PC-3 (cell line): ENCODE results near the gene GLI3.

ENCODE experiments used
- EZH2 ChIP-seq: fragments of 300-600 bp; sonication (generic); IDR thresholded peaks from one replicate; pipeline ENCODE4 v1.6.1; 2017; ENCODE audit warnings: antibody characterized with exemption, mild to moderate bottlenecking, low read length; ENCODE audit not compliant: unreplicated experiment
- TF ChIP-seq, protein P1 (sequence below): fragments of 300-600 bp; sonication (generic); conservative IDR thresholded peaks from 2 replicates; pipeline ENCODE4 v1.5.1; 2017; ENCODE audit warnings: antibody characterized with exemption, low read depth, mild to moderate bottlenecking, low read length

DNA sequence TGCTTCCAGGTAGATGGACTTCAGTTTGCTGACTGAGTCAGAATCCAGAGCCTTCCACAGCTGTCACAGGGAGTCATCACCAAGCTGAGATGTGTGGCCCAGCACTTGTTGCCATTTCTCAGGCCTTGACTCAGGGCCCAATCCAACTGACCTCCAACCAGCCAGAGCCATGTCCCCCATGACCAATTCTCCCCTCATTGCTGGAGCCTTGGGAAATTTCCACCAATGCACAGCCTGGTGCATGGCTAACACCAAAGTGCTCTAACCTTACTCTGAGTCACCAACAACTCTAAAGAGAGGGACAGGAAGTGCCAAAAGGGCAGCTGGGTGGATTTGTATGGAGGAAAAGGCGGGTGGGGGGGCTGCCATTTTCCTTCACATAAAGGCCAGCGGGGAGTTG is 13.4 kb upstream of the GLI3 start:
- TF ChIP-seq, protein P1, sequence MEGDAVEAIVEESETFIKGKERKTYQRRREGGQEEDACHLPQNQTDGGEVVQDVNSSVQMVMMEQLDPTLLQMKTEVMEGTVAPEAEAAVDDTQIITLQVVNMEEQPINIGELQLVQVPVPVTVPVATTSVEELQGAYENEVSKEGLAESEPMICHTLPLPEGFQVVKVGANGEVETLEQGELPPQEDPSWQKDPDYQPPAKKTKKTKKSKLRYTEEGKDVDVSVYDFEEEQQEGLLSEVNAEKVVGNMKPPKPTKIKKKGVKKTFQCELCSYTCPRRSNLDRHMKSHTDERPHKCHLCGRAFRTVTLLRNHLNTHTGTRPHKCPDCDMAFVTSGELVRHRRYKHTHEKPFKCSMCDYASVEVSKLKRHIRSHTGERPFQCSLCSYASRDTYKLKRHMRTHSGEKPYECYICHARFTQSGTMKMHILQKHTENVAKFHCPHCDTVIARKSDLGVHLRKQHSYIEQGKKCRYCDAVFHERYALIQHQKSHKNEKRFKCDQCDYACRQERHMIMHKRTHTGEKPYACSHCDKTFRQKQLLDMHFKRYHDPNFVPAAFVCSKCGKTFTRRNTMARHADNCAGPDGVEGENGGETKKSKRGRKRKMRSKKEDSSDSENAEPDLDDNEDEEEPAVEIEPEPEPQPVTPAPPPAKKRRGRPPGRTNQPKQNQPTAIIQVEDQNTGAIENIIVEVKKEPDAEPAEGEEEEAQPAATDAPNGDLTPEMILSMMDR: no peak
- TF ChIP-seq EZH2: no peak
